Effector memory CD4-positive, alpha-beta T cell (primary cell): ENCODE data around the gene RHOT1.
"Not testable (repeated sequence)": the region's sequence is repeated elsewhere in the genome, so short reads cannot be mapped to it uniquely, and the experiment has no call there.

ENCODE experiments used
- DNase-seq, 3 donors: peaks; one replicate each; pipeline ENCODE4 v3.0.0-alpha.2; 2020
- H3K27ac ChIP-seq: 2 replicates; pipeline ENCODE4 v1.7.0; 2013; ENCODE audit warnings: mild to moderate bottlenecking, low read length, moderate library complexity; ENCODE audit not compliant: insufficient read depth, poor library complexity, severe bottlenecking
- H3K27me3 ChIP-seq: replicated peaks from 2 replicates; pipeline ENCODE4 v1.7.0; 2013; ENCODE audit warnings: mild to moderate bottlenecking, low read length; ENCODE audit not compliant: insufficient read depth, control insufficient read depth, poor library complexity, severe bottlenecking
- H3K36me3 ChIP-seq: 2 replicates; pipeline ENCODE4 v1.7.0; 2013; ENCODE audit warnings: mild to moderate bottlenecking, low read length, moderate library complexity; ENCODE audit not compliant: control insufficient read depth, insufficient read depth
- H3K4me1 ChIP-seq: 2 replicates; pipeline ENCODE4 v1.7.0; 2013; ENCODE audit warnings: low read length, mild to moderate bottlenecking; ENCODE audit not compliant: control insufficient read depth, insufficient read depth, poor library complexity, severe bottlenecking
- H3K4me3 ChIP-seq: 2 replicates; pipeline ENCODE4 v1.7.0; 2013; ENCODE audit warnings: low read length, low read depth, mild to moderate bottlenecking; ENCODE audit not compliant: insufficient read depth, poor library complexity, severe bottlenecking
- H3K9me3 ChIP-seq: 2 replicates; pipeline ENCODE4 v1.7.0; 2013; ENCODE audit warnings: mild to moderate bottlenecking, low read length, moderate library complexity; ENCODE audit not compliant: control insufficient read depth

RHOT1 gene

DNA sequence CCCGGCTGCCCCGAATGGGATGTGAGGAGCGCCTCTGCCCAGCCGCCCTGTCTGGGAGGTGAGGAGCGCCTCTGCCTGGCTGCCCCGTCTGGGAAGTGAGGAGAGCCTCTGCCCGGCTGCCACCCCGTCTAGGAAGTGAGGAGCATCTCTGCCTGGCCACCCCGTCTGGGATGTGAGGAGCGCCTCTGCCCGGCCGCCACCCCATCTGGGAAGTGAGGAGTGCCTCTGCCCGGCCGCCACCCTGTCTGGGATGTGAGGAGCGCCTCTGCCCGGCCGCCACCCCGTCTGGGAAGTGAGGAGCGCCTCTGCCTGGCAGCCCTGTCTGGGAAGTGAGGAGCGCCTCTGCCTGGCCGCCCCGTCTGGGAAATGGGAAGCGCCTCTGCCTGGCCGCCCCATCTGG, 36.4 kb downstream of the RHOT1 start:
- not testable (repeated sequence) for H3K27ac ChIP-seq, H3K4me1 ChIP-seq, DNase-seq, H3K4me3 ChIP-seq, H3K9me3 ChIP-seq, H3K27me3 ChIP-seq
- H3K36me3 ChIP-seq: peaks cover 19% of the 10 kb centered on the region

DNA sequence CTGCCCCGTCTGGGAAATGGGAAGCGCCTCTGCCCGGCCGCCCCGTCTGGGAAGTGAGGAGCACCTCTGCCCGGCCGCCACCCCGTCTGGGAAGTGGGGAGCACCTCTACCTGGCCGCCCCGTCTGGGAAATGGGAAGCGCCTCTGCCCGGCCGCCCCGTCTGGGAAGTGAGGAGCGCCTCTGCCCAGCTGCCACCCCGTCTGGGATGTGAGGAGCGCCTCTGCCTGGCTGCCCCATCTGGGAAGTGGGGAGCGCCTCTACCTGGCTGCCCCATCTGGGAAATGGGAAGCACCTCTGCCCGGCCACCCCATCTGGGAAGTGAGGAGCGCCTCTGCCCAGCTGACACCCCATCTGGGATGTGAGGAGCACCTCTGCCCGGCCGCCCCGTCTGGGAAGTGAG, 36.8 kb downstream of the RHOT1 start:
- not testable (repeated sequence) for H3K4me3 ChIP-seq, H3K4me1 ChIP-seq, H3K27ac ChIP-seq, H3K9me3 ChIP-seq, H3K27me3 ChIP-seq, DNase-seq
- peaks cover 19% of the 10 kb centered on the region for H3K36me3 ChIP-seq

DNA sequence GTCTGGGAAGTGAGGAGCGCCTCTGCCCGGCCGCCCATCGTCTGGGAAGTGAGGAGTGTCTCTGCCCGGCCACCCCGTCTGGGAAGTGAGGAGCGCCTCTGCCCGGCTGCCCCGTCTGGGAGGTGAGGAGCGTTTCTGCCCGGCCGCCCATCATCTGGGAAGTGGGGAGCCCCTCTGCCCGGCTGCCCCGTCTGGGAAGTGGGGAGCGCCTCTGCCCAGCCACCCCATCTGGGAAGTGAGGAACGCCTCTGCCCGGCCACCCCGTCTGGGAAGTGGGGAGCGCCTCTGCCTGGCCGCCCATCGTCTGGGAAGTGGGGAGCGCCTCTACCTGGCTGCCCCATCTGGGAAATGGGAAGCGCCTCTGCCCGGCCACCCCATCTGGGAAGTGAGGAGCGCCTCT, 37.2 kb downstream of the RHOT1 start:
- not testable (repeated sequence) for H3K4me3 ChIP-seq, DNase-seq, H3K27ac ChIP-seq, H3K4me1 ChIP-seq, H3K9me3 ChIP-seq, H3K27me3 ChIP-seq
- peaks cover 19% of the 10 kb centered on the region for H3K36me3 ChIP-seq

DNA sequence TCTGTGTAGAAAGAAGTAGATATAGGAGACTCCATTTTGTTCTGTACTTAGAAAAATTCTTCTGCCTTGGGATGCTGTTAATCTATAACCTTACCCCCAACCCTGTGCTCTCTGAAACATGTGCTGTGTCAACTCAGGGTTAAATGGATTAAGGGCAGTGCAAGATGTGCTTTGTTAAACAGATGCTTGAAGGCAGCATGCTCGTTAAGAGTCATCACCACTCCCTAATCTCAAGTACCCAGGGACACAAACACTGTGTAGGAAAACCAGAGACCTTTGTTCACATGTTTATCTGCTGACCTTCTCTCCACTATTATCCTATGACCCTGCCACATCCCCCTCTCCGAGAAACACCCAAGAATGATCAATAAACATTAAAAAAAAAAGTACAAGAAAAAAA, 38.0 kb downstream of the RHOT1 start:
- not testable (repeated sequence) for H3K27ac ChIP-seq, H3K27me3 ChIP-seq, H3K9me3 ChIP-seq, DNase-seq, H3K4me3 ChIP-seq, H3K4me1 ChIP-seq
- H3K36me3 ChIP-seq: peaks cover 19% of the 10 kb centered on the region

DNA sequence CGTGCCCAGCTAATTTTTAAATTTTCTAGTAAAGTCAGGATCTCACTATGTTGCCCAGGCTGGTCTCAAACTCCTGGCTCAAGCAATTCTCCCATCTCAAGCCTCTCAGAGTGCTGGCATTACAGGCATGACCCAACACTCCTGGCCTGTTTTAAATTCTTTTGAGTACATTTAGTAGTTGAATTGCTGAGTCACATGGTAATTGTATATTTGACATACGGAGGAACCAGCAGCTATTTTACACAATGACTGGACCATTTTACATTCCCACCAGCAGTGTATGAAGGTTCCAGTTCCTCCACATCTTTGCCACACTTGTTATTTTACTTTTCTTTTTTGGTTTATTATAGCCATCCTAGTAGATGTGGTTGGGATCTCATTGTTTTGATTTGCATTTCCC, 43.6 kb downstream of the RHOT1 start:
- Histone ChIP-seq H3K9me3 (no peaks in the 10 kb centered on the region), H3K36me3 (peaks cover 3% of the 10 kb centered on the region), H3K4me3 (no peak overlapping the region), H3K27me3 (no peaks in the 10 kb centered on the region), H3K4me1 (no peaks in the 10 kb centered on the region), H3K27ac (no peak overlapping the region)
- no peak for DNase-seq

DNA sequence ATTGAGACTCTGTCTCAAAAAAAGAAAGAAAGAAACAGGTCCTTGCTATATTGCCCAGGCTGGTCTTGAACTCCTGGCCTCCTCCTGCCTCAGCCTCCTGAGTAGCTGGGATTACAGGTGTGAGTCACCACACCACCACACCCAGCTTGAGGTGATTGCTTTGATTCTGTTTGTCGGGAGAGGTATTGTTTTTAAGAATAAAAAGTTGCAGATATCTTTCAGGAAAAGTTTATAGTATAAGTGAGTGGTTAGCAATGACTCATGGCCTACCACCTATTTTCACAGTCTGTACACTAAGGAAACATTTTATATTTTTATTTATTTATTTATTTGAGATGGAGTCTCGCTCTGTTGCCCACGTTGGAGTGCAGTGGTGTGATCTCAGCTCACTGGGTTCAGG, 45.0 kb downstream of the RHOT1 start:
- Histone ChIP-seq H3K4me3 (no peak overlapping the region), H3K4me1 (no peaks in the 10 kb centered on the region), H3K9me3 (no peaks in the 10 kb centered on the region), H3K27ac (no peak overlapping the region), H3K36me3 (peaks cover 4% of the 10 kb centered on the region), H3K27me3 (no peaks in the 10 kb centered on the region)
- DNase-seq: no peak

DNA sequence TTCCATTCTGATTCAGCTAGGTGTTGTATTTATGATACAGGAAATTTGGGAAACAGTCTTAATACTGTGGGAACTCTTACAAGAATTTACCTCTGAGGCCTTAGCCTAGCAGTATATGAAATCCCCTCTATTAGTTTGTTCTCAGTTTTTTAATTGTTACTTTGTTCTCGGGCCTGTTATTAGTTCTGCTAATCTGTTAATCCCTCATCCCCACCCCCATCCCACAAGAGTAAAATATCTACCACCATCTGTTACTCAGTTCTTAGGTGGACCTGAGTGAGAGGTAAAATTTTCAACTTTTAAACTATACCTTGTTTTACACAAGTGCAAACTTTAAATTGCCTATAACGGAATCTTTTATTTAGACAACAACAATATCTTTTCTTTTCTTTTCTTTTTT, 47.0 kb downstream of the RHOT1 start:
- peaks cover 12% of the 10 kb centered on the region for H3K36me3 ChIP-seq
- H3K9me3 ChIP-seq: no peaks in the 10 kb centered on the region
- no peak overlapping the region for H3K27ac ChIP-seq
- DNase-seq: no peak
- H3K4me1 ChIP-seq: no peaks in the 10 kb centered on the region
- no peak overlapping the region for H3K4me3 ChIP-seq
- no peaks in the 10 kb centered on the region for H3K27me3 ChIP-seq

DNA sequence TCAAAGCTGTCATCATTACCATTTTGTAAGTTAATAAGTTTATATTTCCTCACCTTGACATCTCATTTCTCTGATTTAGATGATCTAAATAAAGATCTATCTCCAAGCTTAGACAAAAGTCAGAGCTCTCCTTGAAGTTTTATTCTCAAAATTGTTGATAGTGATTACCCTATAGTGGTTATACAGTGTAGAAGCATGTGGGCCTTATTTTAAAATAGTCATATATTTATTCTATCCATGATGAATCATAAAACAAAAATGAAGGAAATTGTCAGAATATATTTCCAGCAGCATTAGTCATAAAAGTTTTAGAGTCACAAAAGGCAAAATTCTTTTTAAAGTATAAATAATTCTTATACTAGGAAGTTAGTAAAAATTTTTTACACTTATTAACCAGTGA, 49.0 kb downstream of the RHOT1 start:
- Histone ChIP-seq H3K27ac (no peak overlapping the region), H3K4me1 (no peaks in the 10 kb centered on the region), H3K36me3 (peaks cover 21% of the 10 kb centered on the region), H3K4me3 (no peak overlapping the region), H3K27me3 (no peaks in the 10 kb centered on the region), H3K9me3 (no peaks in the 10 kb centered on the region)
- no peak for DNase-seq

DNA sequence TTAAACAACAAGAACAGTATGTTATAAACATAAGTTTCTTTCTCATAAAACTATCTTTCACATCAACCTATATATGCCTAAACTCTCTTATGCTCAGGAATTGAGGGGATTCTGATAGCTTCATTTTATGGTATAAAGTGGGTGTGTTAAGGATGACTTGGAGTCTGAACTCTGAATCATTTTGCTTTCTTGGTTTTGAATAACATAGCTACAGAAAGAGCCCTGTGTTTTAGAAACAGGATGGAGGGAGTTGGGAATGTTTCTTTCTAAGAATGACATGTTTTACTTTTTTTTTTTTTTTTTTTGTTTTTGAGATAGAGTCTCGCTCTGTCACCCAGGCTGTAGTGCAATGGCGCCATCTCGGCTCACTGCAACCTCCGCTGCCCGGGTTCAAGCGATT, 50.1 kb downstream of the RHOT1 start:
- H3K27me3 ChIP-seq: no peaks in the 10 kb centered on the region
- DNase-seq: no peak
- peaks cover 26% of the 10 kb centered on the region for H3K36me3 ChIP-seq
- H3K27ac ChIP-seq: no peak overlapping the region
- H3K9me3 ChIP-seq: no peaks in the 10 kb centered on the region
- H3K4me1 ChIP-seq: no peaks in the 10 kb centered on the region
- H3K4me3 ChIP-seq: no peak overlapping the region

DNA sequence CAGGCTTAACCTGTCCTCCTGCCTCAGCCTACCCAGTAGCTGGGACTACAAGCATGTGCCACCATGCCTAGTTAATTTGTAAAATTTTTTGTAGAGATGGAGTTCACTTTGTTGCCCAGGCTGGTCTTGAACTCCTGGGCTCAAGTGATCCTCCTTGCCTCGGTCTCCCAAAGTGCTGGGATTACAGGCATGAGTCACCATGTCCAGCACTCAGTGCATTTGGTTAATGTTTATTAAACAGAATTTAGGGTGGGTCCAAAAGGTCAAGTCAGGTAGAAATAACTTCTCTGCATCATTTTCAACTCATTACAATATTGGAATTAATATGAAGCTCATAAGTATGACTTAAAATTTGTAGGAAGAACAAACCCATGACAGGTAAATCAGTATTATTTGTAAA, 55.7 kb downstream of the RHOT1 start:
- DNase-seq: no peak
- peaks cover 36% of the 10 kb centered on the region for H3K36me3 ChIP-seq
- H3K4me3 ChIP-seq: no peak overlapping the region

DNA sequence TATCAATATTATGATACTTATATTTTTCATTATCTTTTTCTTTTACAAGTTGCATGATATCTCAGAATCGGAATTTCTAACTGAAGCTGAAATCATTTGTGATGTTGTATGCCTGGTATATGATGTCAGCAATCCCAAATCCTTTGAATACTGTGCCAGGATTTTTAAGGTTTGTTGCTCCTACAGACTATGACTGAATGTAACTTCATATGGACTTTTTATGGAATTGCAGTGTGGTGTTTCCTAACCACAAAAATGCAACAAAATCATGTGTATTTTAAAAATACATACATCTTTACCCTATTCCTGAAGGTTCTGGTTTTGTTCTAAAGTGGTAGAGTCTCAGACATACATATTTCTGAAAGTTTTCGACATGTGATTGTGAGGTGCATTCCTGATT, 64.6 kb downstream of the RHOT1 start:
- H3K4me3 ChIP-seq: no peak overlapping the region
- no peak for DNase-seq

More for the DNA sequence above, 55.7 kb downstream of the RHOT1 start:
- no peaks in the 10 kb centered on the region for H3K9me3 ChIP-seq
- H3K27me3 ChIP-seq: no peaks in the 10 kb centered on the region
- no peaks in the 10 kb centered on the region for H3K4me1 ChIP-seq
- no peak overlapping the region for H3K27ac ChIP-seq

More for the DNA sequence above, 64.6 kb downstream of the RHOT1 start:
- Histone ChIP-seq H3K9me3 (no peaks in the 10 kb centered on the region), H3K27me3 (no peaks in the 10 kb centered on the region), H3K4me1 (no peaks in the 10 kb centered on the region), H3K27ac (no peak overlapping the region), H3K36me3 (peaks cover 21% of the 10 kb centered on the region)
